Stimulated activated CD8-positive, alpha-beta memory T cell treated with anti-CD3 and anti-CD28 coated beads, Interleukin-4, amount 100 ng/mL, for 24 hours (primary cell): ENCODE measurements around the gene STX1A.

Experiments
- DNase-seq: peaks from one replicate; pipeline ENCODE4 v3.0.0-alpha.2; 2020; ENCODE audit warnings: low read depth

STX1A gene

DNA sequence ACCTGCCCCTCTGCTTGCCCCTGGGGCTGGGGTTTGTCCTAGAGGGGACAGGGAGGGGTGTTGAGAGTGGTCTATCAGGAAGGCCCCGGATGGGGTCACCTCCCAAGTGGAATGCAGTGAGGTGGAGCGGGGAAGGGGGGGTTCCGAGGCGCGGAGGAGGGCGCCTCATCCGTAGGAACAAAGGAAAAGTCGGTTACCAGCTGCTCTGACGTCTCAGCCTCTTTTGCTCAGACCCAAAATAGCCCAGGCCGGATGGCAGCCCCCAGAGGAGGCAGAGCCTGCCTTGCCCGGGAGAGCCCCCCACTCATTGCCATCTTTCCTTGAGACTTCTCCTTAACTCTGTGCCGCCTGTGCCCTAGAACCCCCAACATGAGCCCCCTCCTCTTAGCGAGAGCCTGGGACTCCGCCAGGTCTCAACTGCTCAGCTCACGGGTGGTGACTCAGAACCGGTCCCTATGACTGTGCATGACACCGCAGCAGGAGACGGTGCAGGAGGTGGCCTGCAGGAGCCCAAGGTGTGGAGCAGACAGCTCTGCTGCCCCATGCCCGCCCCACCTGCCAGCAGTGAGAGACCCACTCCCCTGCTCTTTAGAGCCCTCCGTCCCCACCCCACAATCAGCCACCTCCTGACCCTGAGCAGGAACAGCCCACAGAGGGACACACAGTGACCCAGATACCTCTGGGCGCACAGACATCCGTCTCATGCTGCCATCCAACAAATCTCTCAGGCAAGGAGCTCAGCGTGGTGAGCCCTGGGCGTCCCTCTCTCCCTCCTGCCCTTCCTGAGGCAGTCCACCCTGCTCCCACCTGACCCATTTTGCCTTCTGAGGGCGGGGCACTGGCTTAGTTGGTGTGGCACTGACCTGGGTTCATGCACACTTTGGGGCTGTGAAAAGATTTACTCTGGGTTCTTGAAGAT lies 13.1 kb downstream of the STX1A start:
- DNase-seq: no peak

DNA sequence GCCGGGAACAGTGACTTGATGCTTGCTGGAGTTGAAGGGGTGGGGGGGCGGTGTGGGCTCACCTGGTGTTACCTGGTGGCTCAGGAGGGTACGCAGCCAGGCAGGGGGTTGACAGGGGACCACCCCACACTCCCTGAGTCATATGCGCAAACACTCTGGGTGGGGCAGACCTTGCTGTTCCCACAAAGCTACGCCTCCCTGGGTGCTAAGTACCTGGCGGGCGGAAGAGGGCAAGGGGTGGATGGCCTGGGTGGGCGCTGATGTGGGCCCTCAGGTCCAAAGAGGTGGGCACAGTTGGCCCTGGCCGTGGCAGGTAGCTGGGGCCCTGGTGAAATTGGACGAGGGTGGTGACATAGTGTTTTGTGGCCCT lies 13.9 kb downstream of the STX1A start:
- no peak for DNase-seq

GRCh38 chr7:73704640-73705550 lies 14.6 kb downstream of the STX1A start:
- DNase-seq: no peak

GRCh38 chr7:73703757-73704639 lies 15.5 kb downstream of the STX1A start:
- no peak for DNase-seq

- no peak for DNase-seq
These were observed 16.2 kb downstream of the STX1A start for GRCh38 chr7:73703225-73703624.

GRCh38 chr7:73702665-73703064 lies 16.8 kb downstream of the STX1A start:
- DNase-seq: no peak

GRCh38 chr7:73702226-73702625 lies 17.2 kb downstream of the STX1A start:
- DNase-seq: no peak

- no peak for DNase-seq
These were observed 18.0 kb downstream of the STX1A start for GRCh38 chr7:73701357-73701995.

GRCh38 chr7:73700581-73701134 lies 18.8 kb downstream of the STX1A start:
- DNase-seq: no peak

DNA sequence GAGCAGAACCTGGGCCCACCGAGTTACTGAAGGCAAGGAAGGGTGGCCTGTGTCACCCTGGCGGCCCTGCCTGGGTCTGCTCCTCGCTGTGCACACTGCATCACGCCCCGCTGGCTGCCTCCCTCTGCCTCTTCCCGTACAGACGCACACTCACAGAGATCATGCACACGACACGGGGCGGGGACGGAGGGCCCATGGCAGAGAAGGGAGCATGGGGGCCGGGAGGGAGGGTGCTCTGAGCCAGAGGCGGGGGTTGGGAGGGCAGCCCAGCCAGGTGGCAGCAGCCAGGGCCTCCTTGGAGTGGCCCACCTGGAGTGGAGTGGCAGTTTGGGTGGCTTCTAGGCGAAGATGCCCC lies 19.4 kb downstream of the STX1A start:
- no peak for DNase-seq

DNA sequence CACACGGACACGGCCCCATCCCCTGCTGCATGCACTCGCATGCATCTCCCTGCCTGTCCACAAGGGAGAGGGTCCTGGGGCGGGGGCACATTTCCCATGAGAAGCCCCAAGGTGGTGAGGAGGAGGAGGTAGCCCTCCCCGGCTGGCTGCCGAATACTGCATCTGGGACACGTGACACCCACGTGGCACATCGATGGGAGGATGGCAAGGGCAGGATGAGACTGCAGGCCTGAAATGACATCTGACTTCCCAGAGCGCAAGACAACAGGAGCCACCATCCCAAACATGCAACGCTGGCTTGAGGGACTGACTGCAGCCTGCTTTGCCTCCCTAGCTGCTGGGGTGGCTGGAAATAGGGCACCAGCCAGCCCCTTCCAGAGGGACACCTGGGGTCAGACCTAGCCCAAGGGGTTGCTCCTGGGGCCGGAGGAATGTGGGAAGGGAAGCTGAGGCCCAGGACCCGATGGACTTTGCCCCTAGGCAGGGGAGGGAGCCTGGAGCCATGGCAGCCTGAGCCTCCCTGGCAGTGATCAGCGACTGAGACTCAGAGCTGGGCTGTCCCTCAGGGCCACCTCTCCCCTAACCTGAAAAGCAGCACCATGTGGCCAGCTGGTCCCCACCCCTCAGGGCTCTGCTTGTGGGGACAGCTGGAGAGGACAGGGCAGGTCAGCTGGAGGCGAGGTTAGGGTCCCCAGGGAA lies 19.9 kb downstream of the STX1A start:
- DNase-seq: no peak

- no peak for DNase-seq
These were observed 21.1 kb downstream of the STX1A start for GRCh38 chr7:73698410-73698809.

- no peak for DNase-seq
These were observed 23.1 kb downstream of the STX1A start for GRCh38 chr7:73696372-73696771.

- no peak for DNase-seq
These were observed 28.8 kb downstream of the STX1A start for GRCh38 chr7:73690646-73691045.

- DNase-seq: no peak
These were observed 31.2 kb downstream of the STX1A start for GRCh38 chr7:73688288-73688687.

GRCh38 chr7:73685311-73685710 lies 34.2 kb downstream of the STX1A start:
- no peak for DNase-seq

DNA sequence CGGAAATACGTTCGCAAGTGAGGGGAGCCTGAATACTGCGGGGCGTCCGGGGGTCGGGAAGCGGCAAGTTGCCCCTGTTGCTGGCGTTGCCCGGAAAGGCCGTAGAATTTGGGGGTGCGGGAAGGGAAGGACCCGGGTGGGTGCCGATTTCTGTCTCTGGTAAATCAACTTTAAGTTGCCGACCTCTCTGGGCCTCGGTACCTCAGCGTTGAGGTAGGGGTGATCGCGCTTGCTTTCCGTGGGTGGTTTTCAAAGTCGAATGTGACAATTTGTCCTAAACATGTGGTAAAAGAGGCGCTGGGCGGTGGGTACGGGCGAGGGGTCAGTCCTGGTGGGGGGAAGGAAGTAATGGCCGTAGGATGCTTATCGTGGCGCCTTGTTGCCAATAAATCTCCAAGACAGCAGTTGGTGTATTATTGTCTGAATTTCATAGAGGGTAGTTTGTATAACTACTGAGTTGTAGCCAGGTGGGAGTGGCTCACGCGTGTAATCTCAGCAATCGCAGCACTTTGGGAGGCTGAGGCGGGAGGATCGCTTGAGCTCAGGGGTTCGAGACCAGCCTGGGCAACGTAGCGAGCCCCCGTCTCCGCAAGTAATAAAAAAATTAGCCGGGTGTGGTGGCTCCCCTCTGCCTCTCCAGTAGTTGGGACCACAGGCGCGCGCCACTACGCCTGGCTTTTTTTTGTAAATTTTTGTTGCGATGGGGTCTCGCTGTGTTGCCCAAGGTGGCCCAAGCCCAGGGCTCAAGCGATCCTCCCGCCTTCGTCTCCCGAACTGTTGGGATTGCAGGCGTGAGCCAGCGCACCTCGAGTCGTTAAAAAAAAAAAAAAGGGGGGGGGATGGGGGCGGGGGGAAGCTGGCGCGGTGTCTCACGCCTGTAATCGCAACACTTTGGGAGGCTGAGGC lies 35.4 kb downstream of the STX1A start:
- no peak for DNase-seq

GRCh38 chr7:73683056-73683787 lies 36.2 kb downstream of the STX1A start, which contains the start of the genes BUD23 and DNAJC30:
Gene BUD23 (plus strand): TSS chr7:73683597. CDS start chr7:73683626, 29 bp downstream.
Gene DNAJC30 (minus strand): TSS chr7:73683453. CDS start chr7:73683423, 30 bp downstream.
- peak; percentile 97 for DNase-seq

GRCh38 chr7:73682745-73683055 lies 36.8 kb downstream of the STX1A start:
- no peak for DNase-seq
